GM12892 (cell line): ENCODE results near the gene FBXW8.

Experiments
- DNase-seq: peaks from one replicate; pipeline ENCODE4 v3.0.0; 2011; ENCODE audit not compliant: insufficient read length
- FAIRE-seq: peaks from 2 replicates; lab custom pipeline; 2011; peaks lifted over from hg19 to GRCh38; lab: Jason Lieb, UNC
- POLR2A ChIP-seq: IDR thresholded peaks from 2 replicates; pipeline ENCODE4 v1.6.1; 2011; ENCODE audit warnings: low read depth, low read length, control low read depth
- POLR2AphosphoS5 ChIP-seq: IDR thresholded peaks from 2 replicates; pipeline ENCODE4 v1.6.1; 2011; ENCODE audit warnings: low read depth, low read length, control low read depth
- TAF1 ChIP-seq: IDR thresholded peaks from 2 replicates; pipeline ENCODE4 v1.6.1; 2011; ENCODE audit warnings: low read depth, mild to moderate bottlenecking, control low read depth, low read length, borderline replicate concordance

Gene FBXW8

DNA sequence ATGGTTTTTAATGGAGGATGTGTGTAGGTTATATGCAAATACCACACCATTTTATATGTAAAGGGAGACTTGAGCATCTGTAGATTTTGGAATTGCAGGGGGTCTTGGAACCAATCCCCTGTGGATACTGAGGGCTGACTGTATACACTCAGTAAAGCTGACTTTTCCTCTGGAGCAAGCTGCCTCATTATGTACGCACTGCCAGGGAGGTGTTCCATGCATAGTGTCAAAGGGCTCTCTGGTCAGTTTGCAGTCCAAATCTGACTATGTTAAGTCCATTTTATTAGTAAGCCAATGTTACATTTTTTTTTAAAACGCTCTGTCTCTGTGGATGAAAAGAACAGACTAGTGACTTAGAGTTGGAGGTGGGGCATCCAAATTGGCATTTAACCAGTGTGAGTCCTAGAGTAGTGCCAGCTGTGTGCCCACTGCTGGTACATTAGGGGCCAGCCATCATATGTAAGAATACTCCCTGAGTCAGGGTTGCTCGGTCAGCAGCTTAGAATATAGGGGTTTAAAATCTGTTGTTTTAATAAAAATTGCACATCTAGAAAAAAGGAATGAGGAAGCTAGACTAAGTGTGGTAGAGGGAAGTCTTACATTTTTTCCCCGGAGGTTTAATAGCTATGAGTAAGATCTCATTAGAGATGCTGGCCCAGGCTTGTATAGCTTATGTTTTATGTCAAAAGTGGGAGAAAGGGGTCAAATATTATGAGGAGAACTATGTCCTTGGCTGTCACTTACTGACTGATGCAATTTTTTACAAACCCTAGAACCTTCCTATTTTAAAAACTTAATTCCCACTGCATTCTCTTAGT lies 101.4 kb downstream of the FBXW8 start:
- no peak for FAIRE-seq
- no peak for TF ChIP-seq POLR2A
- DNase-seq, result no peak

DNA sequence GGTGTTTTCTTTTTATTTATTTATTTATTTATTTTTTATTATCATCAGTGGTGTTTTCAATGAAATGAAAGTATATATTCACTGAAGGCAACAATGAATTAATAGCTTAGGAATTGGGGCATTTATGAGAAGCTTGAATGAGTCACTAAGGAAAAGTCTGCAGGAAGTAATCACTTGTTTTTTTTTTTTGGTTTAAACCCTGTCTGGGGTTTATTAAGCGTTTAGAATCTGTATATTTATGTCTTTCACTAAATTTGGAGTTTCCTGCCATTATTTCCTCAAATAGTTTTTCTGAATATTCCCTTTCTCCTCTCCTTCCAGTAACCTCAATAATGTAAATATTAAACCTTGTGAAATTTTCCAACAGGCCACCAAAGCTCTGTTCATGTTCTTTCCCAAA lies 103.0 kb downstream of the FBXW8 start:
- TF ChIP-seq TAF1, result no peak
- no peak for TF ChIP-seq POLR2AphosphoS5
- FAIRE-seq, result no peak
- DNase-seq, result no peak

DNA sequence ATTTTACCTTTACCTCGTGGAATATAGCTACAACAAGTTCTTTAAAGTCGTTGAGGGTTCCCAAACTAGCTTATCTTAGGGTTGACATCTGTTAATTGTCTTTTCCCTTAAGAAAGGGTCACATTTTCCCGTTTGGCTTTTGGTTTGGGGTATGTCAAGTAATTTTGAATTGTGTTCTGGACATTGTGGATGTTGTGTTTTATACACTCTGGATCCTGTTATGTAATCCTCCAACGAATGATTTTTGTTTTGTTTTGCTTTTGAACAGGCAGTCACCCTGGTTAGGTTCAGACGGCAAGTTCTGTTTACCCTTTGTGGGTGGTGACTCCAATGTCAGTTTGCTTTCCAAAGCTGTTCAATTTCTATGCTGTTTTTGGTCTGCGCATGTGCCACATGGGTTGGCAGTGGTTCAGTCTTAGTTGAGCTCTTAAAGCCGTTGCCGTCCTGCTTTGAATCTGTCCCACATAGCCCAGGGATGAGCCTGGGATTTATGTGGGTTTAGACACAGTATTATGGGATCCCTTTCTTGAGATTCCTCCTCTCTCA lies 103.7 kb downstream of the FBXW8 start:
- FAIRE-seq (no peak), DNase-seq (no peak)

DNA sequence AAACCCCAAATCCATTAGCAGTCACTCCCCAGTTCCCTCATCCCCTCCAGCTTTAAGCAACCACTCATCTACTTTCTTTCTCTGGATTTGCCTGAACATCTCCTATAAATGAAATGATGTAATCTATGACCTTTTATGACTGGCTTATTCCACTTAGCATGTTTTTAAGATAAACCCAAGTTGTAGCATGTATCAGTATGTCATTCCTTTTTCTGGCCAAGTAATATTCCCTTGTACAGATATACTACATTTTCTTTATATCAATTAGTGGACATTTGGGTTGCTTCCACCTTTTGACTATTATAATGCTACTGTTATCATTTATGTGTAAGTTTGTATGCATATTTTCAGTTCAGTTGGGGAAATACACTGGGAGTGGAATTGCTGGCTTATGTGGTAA lies 105.1 kb downstream of the FBXW8 start:
- DNase-seq (no peak), FAIRE-seq (no peak)
- TF ChIP-seq POLR2A (no peak), POLR2AphosphoS5 (no peak), TAF1 (no peak)

More for the DNA sequence above, 103.7 kb downstream of the FBXW8 start:
- TF ChIP-seq POLR2AphosphoS5, result no peak
- no peak for TF ChIP-seq TAF1
- TF ChIP-seq POLR2A, result no peak

DNA sequence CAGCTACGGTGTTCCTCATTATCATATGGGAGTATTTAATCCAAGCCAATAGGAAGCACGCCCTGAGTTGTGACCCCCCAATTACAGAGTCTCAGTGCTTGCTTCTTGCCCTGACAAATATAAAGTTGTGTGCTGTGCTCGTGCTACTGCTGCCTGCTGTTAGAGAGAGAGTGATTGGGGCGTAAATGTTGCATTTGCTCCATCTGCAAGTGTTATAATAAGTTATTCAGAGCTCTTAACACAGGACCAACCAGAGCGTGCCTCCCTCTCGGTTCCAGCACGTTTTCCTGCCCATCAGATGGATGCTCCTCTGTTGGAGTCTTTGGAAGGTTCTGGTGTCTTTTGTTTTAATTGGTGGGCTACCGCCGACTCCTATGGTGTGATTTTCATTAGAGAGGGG lies 107.1 kb downstream of the FBXW8 start:
- FAIRE-seq (no peak), DNase-seq (no peak)
- TF ChIP-seq TAF1 (no peak), POLR2A (no peak), POLR2AphosphoS5 (no peak)

DNA sequence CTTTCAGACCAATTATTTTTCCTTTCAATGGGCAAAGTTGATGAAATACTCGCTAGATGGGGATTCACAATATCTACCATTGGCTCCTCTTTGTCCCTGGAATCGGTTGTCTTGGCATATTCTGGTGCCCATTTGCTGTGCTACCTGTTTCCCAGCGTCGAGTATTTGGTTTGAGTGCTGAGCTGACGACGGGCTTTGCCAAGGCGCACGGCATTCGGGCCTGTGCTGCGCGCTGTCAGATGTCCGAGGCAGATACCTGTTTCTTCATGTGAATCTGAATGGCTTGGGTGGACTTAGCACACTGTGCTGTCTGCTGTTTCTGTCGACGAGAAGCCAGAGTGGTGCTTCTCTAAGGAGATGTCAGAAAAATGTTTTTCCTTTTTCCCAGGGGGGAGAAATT lies 107.5 kb downstream of the FBXW8 start:
- TF ChIP-seq POLR2AphosphoS5 (no peak), TAF1 (no peak), POLR2A (no peak)
- DNase-seq, result no peak
- FAIRE-seq, result no peak

DNA sequence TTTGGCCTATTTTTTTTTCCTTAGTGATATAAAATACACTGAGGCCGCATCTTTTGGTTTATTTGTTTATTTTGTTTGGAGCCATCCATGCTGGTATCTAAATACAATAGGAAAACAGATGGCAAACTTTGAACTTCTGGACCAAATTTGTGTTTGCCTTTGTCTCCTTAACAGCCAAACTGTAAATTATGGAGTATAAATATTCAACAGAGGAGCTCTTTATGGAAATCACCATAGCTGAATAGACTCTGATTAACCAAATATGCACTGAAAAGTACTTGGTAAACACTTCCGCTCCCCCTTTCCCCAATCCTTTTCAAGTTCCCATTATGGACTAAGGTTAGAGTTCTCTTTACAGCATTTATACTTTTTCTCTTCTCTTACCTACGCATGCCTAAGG lies 107.9 kb downstream of the FBXW8 start:
- TF ChIP-seq POLR2A, result no peak
- TF ChIP-seq POLR2AphosphoS5, result no peak
- no peak for TF ChIP-seq TAF1
- FAIRE-seq (no peak), DNase-seq (no peak)

DNA sequence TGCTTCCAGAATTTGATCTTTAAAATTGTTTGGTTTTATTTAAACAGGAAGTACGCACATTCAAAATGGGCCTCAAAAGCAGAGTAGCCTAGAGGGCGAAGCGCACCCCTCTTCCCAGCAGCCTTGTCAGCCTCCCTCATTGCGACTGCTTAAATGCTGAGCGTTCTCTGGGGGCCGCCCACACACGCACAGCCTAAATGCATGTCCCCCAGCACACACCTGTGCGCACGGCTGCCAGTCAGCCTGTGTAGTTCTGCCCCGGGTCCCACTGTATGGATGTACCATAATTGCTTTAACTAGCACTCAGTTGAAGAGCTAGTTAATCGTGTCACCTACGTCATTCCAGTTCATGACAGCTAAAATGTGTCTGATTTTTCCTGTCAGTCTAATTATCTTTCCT lies 109.1 kb downstream of the FBXW8 start:
- TF ChIP-seq POLR2A (no peak), POLR2AphosphoS5 (no peak), TAF1 (no peak)
- no peak for FAIRE-seq
- DNase-seq, result no peak

DNA sequence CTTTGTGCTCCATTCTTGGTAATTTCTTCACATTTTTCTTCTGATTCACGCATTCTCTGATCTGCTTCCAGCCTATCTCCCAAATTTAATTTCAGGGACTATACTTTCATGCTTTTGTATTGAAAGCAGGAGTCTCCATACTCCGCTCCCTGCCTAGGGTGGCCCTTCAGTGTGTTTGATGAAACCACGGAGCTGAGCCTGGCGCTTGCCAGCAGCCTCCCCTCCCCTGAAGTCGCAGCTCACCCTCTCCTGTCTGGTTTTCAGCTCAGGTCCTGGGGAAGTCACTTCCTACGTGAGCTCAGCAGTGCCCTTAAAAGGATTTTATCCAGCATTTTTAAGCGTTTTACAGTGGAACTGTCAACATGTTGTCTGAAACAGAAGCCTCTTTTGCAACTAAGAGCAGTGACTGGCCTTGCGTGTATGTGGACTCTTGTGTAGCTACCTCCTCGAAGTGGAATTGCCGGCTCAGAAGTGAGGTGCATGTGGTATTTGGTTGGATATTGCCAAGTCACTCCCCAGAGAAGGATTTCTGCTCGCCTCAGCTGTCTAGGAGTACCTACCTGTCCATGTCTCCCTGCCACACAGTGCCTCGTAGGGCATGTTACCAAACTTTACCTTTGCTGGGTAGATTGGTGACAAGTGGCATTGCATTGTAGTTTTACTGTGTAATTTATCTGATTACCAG lies 109.9 kb downstream of the FBXW8 start:
- no peak for FAIRE-seq
- no peak for TF ChIP-seq TAF1
- TF ChIP-seq POLR2A, result no peak
- no peak for TF ChIP-seq POLR2AphosphoS5
- no peak for DNase-seq

DNA sequence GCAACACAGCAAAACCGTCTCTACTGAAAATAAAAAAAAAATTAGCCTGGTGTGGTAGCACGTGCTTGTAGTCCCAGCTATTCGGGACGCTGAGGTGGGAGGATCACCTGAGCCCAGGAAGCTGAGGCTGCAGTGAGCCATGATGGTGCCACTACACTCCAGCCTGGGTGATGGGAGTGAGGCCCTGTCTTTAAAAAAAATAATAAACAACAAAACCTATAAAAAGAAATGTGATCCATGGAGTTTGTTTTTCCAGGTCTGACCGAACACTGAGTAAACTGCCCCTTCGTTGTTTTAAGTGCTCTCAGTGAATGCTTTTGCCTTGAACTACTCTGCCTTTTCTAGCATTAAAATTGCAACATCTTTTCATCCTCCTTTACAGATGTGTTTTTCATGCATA lies 111.7 kb downstream of the FBXW8 start:
- DNase-seq, result no peak
- TF ChIP-seq POLR2AphosphoS5 (no peak), TAF1 (no peak), POLR2A (no peak)
- FAIRE-seq, result no peak

DNA sequence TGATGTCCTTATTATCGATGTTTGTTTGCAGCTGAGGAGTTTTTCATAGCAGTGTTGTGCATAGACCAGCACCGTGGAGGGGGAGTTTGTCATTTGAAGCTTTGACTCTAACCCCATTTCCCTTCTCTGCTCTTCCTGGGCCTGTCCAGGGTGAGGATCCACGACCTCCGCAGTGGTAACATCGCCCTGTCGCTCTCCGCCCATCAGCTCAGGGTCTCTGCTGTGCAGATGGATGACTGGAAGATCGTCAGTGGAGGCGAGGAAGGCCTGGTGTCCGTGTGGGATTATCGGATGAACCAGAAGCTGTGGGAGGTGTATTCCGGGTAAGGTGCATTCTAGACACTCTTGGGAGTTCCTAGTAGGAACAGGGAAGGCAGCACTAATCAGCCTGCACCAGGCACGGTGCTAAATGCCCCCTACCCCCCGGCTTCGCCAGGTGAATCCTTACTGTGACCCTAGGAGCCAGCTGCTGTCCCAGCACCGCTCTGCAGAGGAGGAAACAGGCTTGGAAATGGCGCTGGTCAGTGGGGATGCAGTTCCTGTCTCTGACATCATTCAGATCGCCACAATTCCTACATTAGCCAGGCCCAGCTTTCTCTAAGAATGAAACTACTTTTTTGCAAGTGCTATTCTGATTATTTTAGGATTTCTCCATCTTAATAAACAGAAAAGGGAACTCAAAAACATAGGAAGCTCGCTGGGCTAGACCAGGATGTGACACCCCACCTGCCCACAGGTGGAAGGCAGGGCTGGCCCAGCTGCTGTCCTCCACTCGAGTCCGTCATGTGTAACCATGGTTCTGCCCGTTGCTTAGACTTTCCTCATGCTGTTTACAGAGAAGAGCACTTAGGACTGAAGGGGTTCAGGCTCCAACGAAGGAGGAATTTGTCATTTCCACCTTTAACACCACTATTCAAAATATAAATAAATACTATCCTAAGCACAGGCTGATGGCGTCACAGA lies 113.5 kb downstream of the FBXW8 start:
- DNase-seq (no peak), FAIRE-seq (no peak)
- TF ChIP-seq POLR2AphosphoS5 (no peak), TAF1 (no peak), POLR2A (no peak)

DNA sequence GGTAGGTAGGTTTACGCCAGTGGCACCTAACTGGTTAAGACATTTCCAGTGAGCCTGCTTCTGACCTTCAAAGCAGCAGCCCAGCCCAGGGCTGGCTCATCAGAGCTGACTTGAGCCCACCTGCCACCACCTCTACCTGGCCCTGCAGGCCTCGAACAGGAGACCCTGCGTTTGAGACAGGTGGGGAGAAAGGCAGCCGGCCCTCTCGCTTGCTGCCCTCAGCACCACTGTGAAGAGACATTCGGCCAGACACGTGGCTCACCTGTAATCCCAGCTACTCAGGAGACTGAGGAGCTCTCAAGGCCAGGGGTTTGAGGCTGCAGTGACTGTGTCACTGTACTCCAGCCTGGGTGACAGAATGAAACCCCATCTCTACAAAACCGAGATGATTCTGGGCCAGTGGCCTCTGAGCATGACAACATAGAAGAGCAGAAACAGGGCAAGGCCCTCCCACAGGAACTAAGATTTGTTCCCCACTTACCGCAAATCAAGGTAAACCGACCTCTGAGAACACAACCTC lies 114.3 kb downstream of the FBXW8 start:
- TF ChIP-seq TAF1, result no peak
- no peak for TF ChIP-seq POLR2AphosphoS5
- TF ChIP-seq POLR2A, result no peak
- DNase-seq (no peak), FAIRE-seq (peak; percentile 63)
